ENCODE results near the gene GABBR2. TPM values are rescaled to one million over a fixed set of nuclear protein-coding genes. Genes with fewer than 3 reads are reported as not detected.

Gene GABBR2
- total and polyA plus RNA-seq, 12 donors: under 0.01 to 1.3 (median 0.45) TPM

DNA sequence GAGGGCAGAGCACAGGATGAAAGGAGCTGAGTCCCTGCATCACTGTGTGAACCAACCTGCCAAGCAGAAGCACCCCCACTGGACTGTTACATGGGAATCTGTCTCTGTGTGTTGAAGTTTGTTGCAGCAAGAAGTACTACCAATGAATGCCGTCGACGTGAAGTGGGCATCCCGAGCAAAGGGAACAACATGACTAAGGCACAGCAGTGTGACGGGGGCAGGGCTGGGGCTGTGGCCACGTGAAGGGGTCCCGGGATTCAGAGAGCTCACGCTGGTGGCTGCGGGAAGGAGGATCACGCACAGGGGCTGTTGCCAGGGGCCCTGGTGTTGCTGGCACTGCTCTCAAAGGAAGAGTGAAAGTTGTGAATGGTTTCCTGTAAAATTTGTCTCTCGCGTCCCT is 27.5 kb upstream of the GABBR2 start:
- peaks cover 0 to 34% (median 7%) of the 10 kb centered on the region in 9 donors for H3K36me3 ChIP-seq
- no peaks in the 10 kb centered on the region for H3K4me1 ChIP-seq
- H3K4me3 ChIP-seq: no peak overlapping the region
- H3K27me3 ChIP-seq: no peaks in the 10 kb centered on the region
- H3K9me3 ChIP-seq: peaks cover 0 to 21% (median 0%) of the 10 kb centered on the region in 11 donors
- 89 to 90% methylated on average over 12 of the region's 12 CpGs for WGBS, 2 donors
- no peak for DNase-seq
- no peak for ATAC-seq
- TF ChIP-seq, protein P1, sequence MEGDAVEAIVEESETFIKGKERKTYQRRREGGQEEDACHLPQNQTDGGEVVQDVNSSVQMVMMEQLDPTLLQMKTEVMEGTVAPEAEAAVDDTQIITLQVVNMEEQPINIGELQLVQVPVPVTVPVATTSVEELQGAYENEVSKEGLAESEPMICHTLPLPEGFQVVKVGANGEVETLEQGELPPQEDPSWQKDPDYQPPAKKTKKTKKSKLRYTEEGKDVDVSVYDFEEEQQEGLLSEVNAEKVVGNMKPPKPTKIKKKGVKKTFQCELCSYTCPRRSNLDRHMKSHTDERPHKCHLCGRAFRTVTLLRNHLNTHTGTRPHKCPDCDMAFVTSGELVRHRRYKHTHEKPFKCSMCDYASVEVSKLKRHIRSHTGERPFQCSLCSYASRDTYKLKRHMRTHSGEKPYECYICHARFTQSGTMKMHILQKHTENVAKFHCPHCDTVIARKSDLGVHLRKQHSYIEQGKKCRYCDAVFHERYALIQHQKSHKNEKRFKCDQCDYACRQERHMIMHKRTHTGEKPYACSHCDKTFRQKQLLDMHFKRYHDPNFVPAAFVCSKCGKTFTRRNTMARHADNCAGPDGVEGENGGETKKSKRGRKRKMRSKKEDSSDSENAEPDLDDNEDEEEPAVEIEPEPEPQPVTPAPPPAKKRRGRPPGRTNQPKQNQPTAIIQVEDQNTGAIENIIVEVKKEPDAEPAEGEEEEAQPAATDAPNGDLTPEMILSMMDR (IDR thresholded peaks at IDR 0.05): no peak
- intact Hi-C loops (cut with DNase I): no loop called here
- no peak overlapping the region for H3K27ac ChIP-seq

DNA sequence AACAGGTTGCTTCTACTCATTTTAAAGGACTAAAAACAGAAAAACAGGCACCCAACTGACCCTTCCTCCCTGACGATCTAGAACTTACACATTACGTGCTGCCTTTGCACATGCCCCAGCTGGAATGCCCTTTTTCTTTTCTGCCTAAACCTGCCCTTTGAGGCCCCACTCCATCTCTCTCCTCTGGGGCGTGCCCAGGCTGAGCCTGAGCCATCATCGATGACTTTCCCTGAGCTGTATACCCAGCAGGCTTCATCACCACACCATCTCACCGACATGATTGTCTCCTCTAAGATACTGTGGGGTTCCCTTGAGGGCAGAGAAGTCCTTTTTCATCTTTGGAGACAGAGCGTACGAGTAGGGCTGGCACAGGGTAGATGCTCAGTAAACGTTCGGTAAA is 24.1 kb upstream of the GABBR2 start:
- no peak for ATAC-seq
- 95% methylated on average over 9 of the region's 9 CpGs for WGBS, 2 donors

DNA sequence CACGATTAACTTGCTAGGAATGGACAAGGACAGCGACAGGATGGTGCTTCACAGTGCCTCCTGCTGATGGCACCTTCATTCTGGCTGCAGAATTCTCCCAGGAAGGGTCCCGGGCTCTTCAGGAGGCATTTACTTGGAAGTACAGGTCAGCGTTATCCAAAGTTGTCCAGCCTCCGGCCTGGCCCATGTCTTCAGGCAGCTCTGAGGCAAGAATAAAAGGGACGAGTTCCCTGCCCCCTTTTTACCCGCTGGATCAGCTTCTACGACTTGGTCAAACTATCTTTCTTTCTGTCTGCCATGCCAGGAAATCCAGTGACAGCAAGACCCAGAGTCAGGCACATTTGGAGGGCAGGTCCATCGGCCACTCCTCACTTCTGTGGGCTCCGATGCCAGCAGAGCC is 23.4 kb upstream of the GABBR2 start:
- intact Hi-C loops (cut with DNase I): no loop called here

More for the DNA sequence above, 24.1 kb upstream of the GABBR2 start:
- peaks cover 0 to 5% (median 0%) of the 10 kb centered on the region in 11 donors for H3K9me3 ChIP-seq
- no peak overlapping the region for H3K27ac ChIP-seq
- peaks cover 0 to 34% (median 7%) of the 10 kb centered on the region in 9 donors for H3K36me3 ChIP-seq
- H3K4me1 ChIP-seq: peaks cover 0 to 6% (median 0%) of the 10 kb centered on the region in 9 donors
- no peak overlapping the region for H3K4me3 ChIP-seq
- intact Hi-C loops (cut with DNase I): no loop called here
- peaks cover 0 to under 1% (median 0%) of the 10 kb centered on the region in 7 donors for H3K27me3 ChIP-seq
- TF ChIP-seq, protein P1 (IDR thresholded peaks at IDR 0.05): no peak
- DNase-seq: no peak

GRCh38 chr9:98730871-98731270 is 22.1 kb upstream of the GABBR2 start:
- TF ChIP-seq, protein P1 (IDR thresholded peaks at IDR 0.05): no peak
- intact Hi-C loops (cut with DNase I): no loop called here
- no peak overlapping the region for H3K4me3 ChIP-seq
- no peak for ATAC-seq
- H3K27ac ChIP-seq: no peak overlapping the region
- H3K27me3 ChIP-seq: peaks cover 0 to 12% (median 0%) of the 10 kb centered on the region in 7 donors
- peaks cover 0 to 6% (median 0%) of the 10 kb centered on the region in 9 donors for H3K4me1 ChIP-seq
- H3K36me3 ChIP-seq: peaks cover 0 to 22% (median 2%) of the 10 kb centered on the region in 9 donors
- no peaks in the 10 kb centered on the region for H3K9me3 ChIP-seq
- WGBS, 2 donors: 82 to 85% methylated on average over 5 of the region's 5 CpGs
- DNase-seq: no peak

More for the DNA sequence above, 23.4 kb upstream of the GABBR2 start:
- 83 to 85% methylated on average over 10 of the region's 10 CpGs for WGBS, 2 donors
- Histone ChIP-seq H3K27ac (no peak overlapping the region), H3K4me3 (no peak overlapping the region), H3K36me3 (peaks cover 0 to 31% (median 7%) of the 10 kb centered on the region in 9 donors), H3K9me3 (no peaks in the 10 kb centered on the region), H3K4me1 (peaks cover 0 to 6% (median 0%) of the 10 kb centered on the region in 9 donors), H3K27me3 (peaks cover 0 to 8% (median 0%) of the 10 kb centered on the region in 7 donors)
- ATAC-seq (no peak), DNase-seq (no peak)
- TF ChIP-seq, protein P1 (IDR thresholded peaks at IDR 0.05): no peak
